ENCODE measurements around the gene PTMS. TPM values are rescaled to one million over a fixed set of nuclear protein-coding genes. Genes with fewer than 3 reads are reported as not detected.

Gene PTMS
- total and polyA plus RNA-seq, 2 donors (not counting 1 experiment from before 2014, with no cell fraction given): 63.6 to 312 TPM

DNA sequence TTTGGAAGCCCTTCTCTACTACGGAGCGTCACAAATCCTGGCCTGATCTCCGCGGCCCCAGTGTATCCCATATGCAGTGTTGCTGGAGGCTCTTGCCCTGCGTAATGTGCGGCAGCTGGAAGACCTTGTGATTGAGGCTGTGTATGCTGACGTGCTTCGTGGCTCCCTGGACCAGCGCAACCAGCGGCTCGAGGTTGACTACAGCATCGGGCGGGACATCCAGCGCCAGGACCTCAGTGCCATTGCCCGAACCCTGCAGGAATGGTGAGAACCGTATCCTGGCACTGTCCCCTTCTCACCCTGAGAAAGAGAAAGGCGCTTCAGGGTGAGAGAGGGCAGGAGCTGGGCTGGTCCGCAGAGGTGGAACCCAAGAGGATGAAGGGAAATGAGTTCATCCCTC, 37.0 kb upstream of the PTMS start:
- no peak for DNase-seq (ENCODE audit: low read depth in 2 of 2)
- no peak overlapping the region for H3K9ac ChIP-seq (ENCODE audit: insufficient read depth, low read length)
- TF ChIP-seq EZH2 (IDR thresholded peaks at IDR 0.05; ENCODE audit: low read length, missing control alignments): no peak
- TF ChIP-seq, protein P1, sequence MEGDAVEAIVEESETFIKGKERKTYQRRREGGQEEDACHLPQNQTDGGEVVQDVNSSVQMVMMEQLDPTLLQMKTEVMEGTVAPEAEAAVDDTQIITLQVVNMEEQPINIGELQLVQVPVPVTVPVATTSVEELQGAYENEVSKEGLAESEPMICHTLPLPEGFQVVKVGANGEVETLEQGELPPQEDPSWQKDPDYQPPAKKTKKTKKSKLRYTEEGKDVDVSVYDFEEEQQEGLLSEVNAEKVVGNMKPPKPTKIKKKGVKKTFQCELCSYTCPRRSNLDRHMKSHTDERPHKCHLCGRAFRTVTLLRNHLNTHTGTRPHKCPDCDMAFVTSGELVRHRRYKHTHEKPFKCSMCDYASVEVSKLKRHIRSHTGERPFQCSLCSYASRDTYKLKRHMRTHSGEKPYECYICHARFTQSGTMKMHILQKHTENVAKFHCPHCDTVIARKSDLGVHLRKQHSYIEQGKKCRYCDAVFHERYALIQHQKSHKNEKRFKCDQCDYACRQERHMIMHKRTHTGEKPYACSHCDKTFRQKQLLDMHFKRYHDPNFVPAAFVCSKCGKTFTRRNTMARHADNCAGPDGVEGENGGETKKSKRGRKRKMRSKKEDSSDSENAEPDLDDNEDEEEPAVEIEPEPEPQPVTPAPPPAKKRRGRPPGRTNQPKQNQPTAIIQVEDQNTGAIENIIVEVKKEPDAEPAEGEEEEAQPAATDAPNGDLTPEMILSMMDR (conservative IDR thresholded peaks at IDR 0.05 in 1 of 2, IDR thresholded peaks at IDR 0.05 in 1 of 2; ENCODE audit: low read depth in 1 of 2, low read length in 2 of 2): no peak
- H3K4me2 ChIP-seq (ENCODE audit: extremely low read depth, insufficient read depth, low read length): no peak overlapping the region
- no peaks in the 10 kb centered on the region for H3K27me3 ChIP-seq (ENCODE audit: control insufficient read depth, insufficient read depth, low read length)
- no peaks in the 10 kb centered on the region for H3K9me3 ChIP-seq (ENCODE audit: control insufficient read depth, insufficient read depth, low read depth, low read length)
- H3K4me3 ChIP-seq (replicated peaks in 1 of 4; ENCODE audit: control extremely low read depth in 1 of 4, insufficient read depth in 1 of 4, low read depth in 3 of 4, low read length in 4 of 4): no peak overlapping the region
- H3K27ac ChIP-seq (ENCODE audit: insufficient read depth, low read length): no peak overlapping the region
- H4K20me1 ChIP-seq (ENCODE audit: control insufficient read depth, extremely low read depth, insufficient read depth, low read length): no peaks in the 10 kb centered on the region
- no peak overlapping the region for H2AFZ ChIP-seq (ENCODE audit: low read length)
- peaks cover 7% of the 10 kb centered on the region for H3K79me2 ChIP-seq (ENCODE audit: control insufficient read depth, insufficient read depth, low read length)
- peaks cover 20% of the 10 kb centered on the region for H3K36me3 ChIP-seq (ENCODE audit: control insufficient read depth, insufficient read depth, low read length)
- H3K4me1 ChIP-seq (ENCODE audit: control insufficient read depth, extremely low read depth, insufficient read depth, low read length): no peaks in the 10 kb centered on the region

DNA sequence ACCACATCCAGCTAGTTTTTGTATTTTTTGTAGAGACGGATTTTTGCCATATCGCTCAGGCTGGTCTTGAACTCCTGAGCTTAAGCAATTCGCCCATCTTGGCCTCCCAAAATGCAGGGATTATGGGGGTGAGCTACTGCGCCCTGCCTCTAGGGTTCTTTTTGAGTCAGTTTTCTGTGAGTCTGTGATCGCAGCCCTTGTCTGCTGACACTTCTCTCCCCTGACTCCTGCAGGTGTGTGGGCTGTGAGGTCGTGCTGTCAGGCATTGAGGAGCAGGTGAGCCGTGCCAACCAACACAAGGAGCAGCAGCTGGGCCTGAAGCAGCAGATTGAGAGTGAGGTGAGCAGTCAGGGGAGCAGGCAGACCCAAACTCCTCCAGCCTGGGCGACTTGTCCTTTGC, 36.0 kb upstream of the PTMS start:
- Histone ChIP-seq H3K9ac (ENCODE audit: insufficient read depth, low read length) (no peak overlapping the region), H3K27ac (ENCODE audit: insufficient read depth, low read length) (no peak overlapping the region), H2AFZ (ENCODE audit: low read length) (no peak overlapping the region), H3K4me2 (ENCODE audit: extremely low read depth, insufficient read depth, low read length) (no peak overlapping the region), H3K79me2 (ENCODE audit: control insufficient read depth, insufficient read depth, low read length) (peaks cover 4% of the 10 kb centered on the region), H3K36me3 (ENCODE audit: control insufficient read depth, insufficient read depth, low read length) (peaks cover 21% of the 10 kb centered on the region), H3K4me1 (ENCODE audit: control insufficient read depth, extremely low read depth, insufficient read depth, low read length) (no peaks in the 10 kb centered on the region), H4K20me1 (ENCODE audit: control insufficient read depth, extremely low read depth, insufficient read depth, low read length) (no peaks in the 10 kb centered on the region), H3K4me3 (replicated peaks in 1 of 4; ENCODE audit: control extremely low read depth in 1 of 4, insufficient read depth in 1 of 4, low read depth in 3 of 4, low read length in 4 of 4) (no peak overlapping the region), H3K27me3 (ENCODE audit: control insufficient read depth, insufficient read depth, low read length) (no peaks in the 10 kb centered on the region), H3K9me3 (ENCODE audit: control insufficient read depth, insufficient read depth, low read depth, low read length) (no peaks in the 10 kb centered on the region)
- TF ChIP-seq, protein P1 (conservative IDR thresholded peaks at IDR 0.05 in 1 of 2, IDR thresholded peaks at IDR 0.05 in 1 of 2; ENCODE audit: low read depth in 1 of 2, low read length in 2 of 2): no peak
- no peak for TF ChIP-seq EZH2 (IDR thresholded peaks at IDR 0.05; ENCODE audit: low read length, missing control alignments)
- DNase-seq (ENCODE audit: low read depth in 2 of 2): no peak

DNA sequence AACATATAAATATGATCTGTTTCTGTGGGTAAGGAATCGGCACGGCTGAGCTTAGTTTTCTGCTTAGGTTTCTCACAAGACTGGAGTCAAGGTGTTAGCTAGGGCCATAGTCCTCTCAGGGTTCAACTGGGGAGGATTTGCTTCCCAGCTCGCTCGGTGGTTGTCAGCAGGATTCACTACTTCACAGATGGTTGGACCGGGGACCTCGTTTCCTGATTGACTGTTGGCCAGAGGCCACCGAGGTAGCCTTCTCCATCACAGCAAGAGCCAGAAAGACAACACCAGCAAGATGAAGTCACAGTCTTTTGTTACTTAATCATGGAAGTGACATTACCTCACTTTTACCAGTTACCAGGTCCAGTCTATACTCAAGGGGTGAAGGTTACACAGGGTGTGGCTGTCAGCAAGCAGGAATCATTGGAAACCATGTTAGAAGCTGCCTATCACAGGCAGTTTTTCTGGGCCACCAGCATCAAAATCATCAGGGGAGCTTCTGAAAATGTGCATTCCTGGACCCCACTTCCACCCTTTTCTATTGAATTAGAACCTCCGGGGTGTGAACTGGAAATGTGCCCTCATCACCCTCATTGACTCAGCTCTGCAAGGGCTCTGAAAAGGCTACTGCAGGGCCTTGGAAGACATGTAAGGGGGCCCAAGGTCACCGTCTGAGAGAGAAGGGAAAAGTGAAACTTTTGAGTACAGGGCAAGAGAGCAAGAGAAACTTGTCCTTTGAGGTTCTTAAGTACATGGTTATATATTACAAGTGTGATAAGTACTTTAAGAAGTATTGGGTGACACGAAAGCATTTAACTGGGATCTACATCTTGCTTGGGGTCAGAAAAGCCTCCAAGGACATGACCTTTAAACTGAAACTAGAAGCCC, 31.4 kb upstream of the PTMS start:
- Histone ChIP-seq H3K79me2 (ENCODE audit: control insufficient read depth, insufficient read depth, low read length) (no peaks in the 10 kb centered on the region), H3K9ac (ENCODE audit: insufficient read depth, low read length) (no peak overlapping the region), H3K27me3 (ENCODE audit: control insufficient read depth, insufficient read depth, low read length) (no peaks in the 10 kb centered on the region), H3K36me3 (ENCODE audit: control insufficient read depth, insufficient read depth, low read length) (peaks cover 11% of the 10 kb centered on the region), H3K4me2 (ENCODE audit: extremely low read depth, insufficient read depth, low read length) (no peak overlapping the region), H3K9me3 (ENCODE audit: control insufficient read depth, insufficient read depth, low read depth, low read length) (no peaks in the 10 kb centered on the region), H3K4me1 (ENCODE audit: control insufficient read depth, extremely low read depth, insufficient read depth, low read length) (peaks cover 6% of the 10 kb centered on the region), H3K27ac (ENCODE audit: insufficient read depth, low read length) (no peak overlapping the region), H4K20me1 (ENCODE audit: control insufficient read depth, extremely low read depth, insufficient read depth, low read length) (no peaks in the 10 kb centered on the region), H3K4me3 (replicated peaks in 1 of 4; ENCODE audit: control extremely low read depth in 1 of 4, insufficient read depth in 1 of 4, low read depth in 3 of 4, low read length in 4 of 4) (no peak overlapping the region), H2AFZ (ENCODE audit: low read length) (no peak overlapping the region)
- TF ChIP-seq, protein P1 (conservative IDR thresholded peaks at IDR 0.05 in 1 of 2, IDR thresholded peaks at IDR 0.05 in 1 of 2; ENCODE audit: low read depth in 1 of 2, low read length in 2 of 2): no peak
- no peak for TF ChIP-seq EZH2 (IDR thresholded peaks at IDR 0.05; ENCODE audit: low read length, missing control alignments)
- DNase-seq (ENCODE audit: low read depth in 2 of 2): no peak

Data from fibroblast of lung (primary cell).